Transverse colon (tissue), 4 donors: Measurements from ENCODE around the gene SEC31B.

Experiments used
- EP300 ChIP-seq: sonication (generic); formaldehyde crosslinking; IDR thresholded peaks from one replicate; pipeline ENCODE4 v1.6.1; 2017; ENCODE audit warnings: antibody characterized with exemption, low read depth
- POLR2A ChIP-seq: fragments of 450-650 bp; IDR thresholded peaks from one replicate; pipeline ENCODE4 v1.6.1; 2016; ENCODE audit warnings: antibody characterized with exemption, mild to moderate bottlenecking, moderate library complexity
- POLR2AphosphoS5 ChIP-seq, 3 donors: sonication (generic); formaldehyde crosslinking; IDR thresholded peaks; one replicate each; pipeline ENCODE4 v1.6.1; 2016; ENCODE audit warnings: antibody characterized with exemption in 3 of 3
- TF ChIP-seq, protein P1 (sequence below), 5 experiments: fragments of 200-600 bp in 3 of 5; fragments of 450-650 bp in 2 of 5; sonication (generic) in 3 of 5; IDR thresholded peaks; 1 replicate in 2 of 5; 2 replicates in 3 of 5; pipeline ENCODE4 v1.5.1; 2016 to 2017; ENCODE audit warnings: antibody characterized with exemption in 5 of 5, inconsistent platforms in 3 of 5, mild to moderate bottlenecking in 2 of 5, moderate library complexity in 1 of 5

DNA sequence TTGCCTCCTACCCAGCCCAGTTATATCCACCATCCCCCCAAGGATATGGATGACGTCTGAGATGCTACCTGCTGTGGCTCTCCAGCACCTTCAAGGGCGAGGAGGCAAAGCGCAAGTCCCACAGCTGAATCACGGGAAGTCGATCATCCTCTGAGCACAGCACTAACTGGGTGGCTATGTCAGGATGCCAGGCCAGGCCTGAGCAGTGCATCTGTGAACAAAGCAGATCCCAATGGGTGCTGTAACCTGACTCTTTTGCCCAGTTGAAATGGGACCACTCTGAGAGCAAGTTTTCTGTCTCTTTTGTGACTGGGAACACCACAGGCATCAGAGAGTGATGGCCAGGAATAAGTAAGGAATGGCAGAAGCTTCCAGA lies 12.3 kb downstream of the SEC31B start:
- TF ChIP-seq, protein P1, sequence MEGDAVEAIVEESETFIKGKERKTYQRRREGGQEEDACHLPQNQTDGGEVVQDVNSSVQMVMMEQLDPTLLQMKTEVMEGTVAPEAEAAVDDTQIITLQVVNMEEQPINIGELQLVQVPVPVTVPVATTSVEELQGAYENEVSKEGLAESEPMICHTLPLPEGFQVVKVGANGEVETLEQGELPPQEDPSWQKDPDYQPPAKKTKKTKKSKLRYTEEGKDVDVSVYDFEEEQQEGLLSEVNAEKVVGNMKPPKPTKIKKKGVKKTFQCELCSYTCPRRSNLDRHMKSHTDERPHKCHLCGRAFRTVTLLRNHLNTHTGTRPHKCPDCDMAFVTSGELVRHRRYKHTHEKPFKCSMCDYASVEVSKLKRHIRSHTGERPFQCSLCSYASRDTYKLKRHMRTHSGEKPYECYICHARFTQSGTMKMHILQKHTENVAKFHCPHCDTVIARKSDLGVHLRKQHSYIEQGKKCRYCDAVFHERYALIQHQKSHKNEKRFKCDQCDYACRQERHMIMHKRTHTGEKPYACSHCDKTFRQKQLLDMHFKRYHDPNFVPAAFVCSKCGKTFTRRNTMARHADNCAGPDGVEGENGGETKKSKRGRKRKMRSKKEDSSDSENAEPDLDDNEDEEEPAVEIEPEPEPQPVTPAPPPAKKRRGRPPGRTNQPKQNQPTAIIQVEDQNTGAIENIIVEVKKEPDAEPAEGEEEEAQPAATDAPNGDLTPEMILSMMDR (IDR thresholded peaks at IDR 0.05): no peak
- TF ChIP-seq POLR2AphosphoS5 (IDR thresholded peaks at IDR 0.05) (no peak), POLR2A (no peak), EP300 (no peak)
